Activated CD4-positive, alpha-beta T cell treated with anti-CD3 and anti-CD28 coated beads for 24 hours (primary cell): Measurements from ENCODE around the gene TXNDC12.
"Not testable (repeated sequence)": the region's sequence is repeated elsewhere in the genome, so short reads cannot be mapped to it uniquely, and the experiment has no call there.

ENCODE experiments used
- DNase-seq, 2 donors: peaks; one replicate each; pipeline ENCODE4 v3.0.0-alpha.2; 2020; ENCODE audit warnings: low read depth in 2 of 2

Gene TXNDC12

GRCh38 chr1:52055066-52055865, at the start of gene TXNDC12:
Gene TXNDC12 (minus strand): TSS chr1:52055191. CDS start chr1:52055096, 95 bp downstream.
- peak; percentile 40 to 53 for DNase-seq

DNA sequence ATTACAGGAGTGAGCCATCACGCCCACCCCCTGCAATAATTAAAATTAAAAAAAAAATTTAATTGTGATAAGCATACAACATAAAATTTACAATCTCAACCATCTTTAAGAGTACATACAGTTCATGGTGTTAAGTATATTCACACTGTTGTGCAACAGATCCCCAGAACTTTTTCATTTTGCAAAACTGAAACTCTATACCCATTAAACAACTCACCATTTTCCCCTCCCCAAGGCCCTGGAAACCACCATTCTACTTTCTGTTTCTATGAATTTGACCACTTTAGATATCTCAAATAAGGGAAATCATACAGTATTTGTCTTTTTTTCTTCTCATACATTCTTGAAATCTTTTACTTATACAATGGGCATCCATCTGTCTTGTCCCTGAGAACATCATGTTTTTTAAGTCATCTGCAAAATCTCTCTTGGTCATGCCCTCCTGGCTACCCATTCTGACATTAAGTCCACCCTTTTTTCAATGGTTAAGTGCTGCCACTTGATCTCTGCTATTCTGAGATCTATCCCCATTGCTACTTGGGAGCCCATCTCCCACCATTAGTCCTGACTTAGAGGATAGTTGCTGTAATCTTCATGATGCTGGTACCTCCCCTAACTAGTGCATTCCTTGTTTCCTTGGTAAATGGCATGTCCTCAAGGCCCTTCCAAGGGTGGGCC, 47.5 kb upstream of the TXNDC12 start:
- no peak for DNase-seq

GRCh38 chr1:52098139-52098871, 43.3 kb upstream of the TXNDC12 start:
- no peak for DNase-seq

- DNase-seq: no peak
Measured at GRCh38 chr1:52096216-52096615, 41.2 kb upstream of the TXNDC12 start.

DNA sequence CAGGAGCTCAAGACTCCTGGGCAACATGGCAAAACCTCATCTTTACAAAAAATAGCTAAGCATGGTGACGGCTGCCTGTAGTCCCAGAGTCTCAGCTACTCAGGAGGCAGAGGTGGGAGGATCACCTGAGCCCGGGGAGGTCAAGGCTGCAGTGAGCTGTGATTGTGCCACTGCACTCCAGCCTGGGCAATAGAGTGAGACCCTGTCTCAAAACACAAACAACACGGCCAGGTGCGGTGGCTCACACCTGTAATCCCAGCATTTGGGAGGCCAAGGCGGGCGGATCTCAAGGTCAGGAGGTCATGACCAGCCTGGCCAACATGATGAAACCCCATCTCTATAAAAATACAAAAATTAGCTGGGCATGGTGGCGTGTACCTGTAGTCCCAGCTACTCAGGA, 39.3 kb upstream of the TXNDC12 start:
- not testable (repeated sequence) for DNase-seq

DNA sequence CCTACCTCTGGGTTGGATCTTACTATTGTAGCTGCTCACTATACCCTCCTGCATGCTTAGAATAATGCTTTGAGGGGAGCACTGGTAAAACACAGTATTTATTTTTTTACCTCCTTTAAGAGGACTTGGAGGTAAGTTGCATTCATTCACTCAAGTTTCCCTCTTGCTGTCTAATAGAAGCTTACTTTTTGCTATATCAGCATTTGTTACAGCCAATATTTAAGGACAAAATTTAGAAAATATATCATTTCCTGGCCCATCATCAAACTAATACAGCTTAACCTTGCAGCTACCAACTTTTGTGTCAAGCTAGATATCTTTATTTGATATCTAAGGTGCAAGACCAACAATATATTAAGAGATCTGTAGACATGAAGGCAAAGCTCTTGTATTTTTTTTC, 32.9 kb upstream of the TXNDC12 start:
- DNase-seq: not testable (repeated sequence)

DNA sequence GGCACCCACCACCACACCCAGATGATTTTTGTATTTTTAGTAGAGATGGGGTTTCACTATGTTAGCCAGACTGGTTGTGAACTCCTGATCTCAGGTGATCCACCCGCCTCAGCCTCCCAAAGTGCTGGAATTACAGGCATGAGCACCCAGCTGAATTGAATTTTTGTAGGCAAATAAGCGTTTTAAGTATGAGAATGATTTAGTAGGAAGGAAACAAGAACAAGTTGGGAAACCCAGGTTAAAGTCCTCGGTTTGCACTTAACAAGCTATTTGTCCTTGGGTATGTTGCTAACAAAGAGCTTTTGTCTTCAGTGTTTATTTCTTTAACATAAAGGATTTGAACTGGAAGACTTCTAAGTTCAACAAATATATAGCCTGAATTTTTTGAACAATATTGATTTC, 25.0 kb upstream of the TXNDC12 start:
- no peak for DNase-seq

DNA sequence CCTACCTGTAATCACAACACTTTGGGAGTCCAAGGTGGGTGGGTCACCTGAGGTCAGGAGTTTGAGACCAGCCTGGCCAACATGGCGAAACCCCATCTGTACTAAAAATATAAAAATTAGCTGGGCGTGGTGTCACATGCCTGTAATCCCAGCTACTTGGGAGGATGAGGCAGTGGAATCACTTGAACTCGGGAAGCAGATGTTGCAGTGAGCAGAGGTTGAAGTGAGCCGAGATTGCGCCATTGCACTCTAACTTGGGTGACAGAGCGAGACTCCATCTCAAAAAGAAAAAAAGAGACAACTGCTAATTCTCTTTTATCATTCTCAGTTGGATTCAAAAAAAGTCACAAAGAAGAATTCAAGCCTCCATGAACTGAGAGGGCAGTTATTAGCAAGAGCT, 22.3 kb upstream of the TXNDC12 start:
- not testable (repeated sequence) for DNase-seq

DNA sequence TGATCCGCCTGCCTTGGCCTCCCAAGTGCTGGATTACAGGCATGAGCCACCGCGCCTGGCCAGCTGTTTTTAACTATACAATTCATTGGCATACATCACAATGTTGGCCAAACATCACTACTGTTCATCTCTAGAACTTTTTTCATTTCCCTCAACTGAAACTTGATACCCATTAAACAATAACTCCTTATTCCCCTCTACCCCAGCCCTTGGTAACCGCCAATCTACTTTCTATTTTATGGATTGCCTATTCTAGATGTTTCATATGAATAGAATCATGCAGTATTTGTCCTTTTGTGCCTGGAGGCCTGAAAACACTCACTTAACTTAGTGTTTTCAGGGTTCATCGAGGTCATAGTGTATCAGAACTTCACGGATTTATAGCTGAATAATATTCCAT, 17.3 kb upstream of the TXNDC12 start:
- no peak for DNase-seq

DNA sequence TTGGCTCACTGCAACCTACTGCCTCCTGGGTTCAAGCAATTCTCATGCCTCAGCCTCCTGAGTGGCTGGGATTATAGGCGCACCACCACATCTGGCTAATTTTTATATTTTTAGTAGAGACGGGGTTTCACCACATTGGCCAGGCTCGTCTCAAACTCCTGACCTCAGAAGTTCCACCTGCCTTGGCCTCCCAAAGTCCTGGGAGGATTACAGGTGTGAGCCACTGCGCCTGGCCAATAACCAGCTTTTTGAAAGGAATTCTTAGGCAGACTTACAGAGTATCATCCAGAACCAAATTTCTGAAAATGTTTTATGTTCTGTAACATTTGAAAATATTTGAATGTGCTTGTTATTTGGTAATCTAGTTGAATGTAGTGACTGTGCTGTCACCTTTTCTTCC, 15.7 kb upstream of the TXNDC12 start:
- no peak for DNase-seq

DNA sequence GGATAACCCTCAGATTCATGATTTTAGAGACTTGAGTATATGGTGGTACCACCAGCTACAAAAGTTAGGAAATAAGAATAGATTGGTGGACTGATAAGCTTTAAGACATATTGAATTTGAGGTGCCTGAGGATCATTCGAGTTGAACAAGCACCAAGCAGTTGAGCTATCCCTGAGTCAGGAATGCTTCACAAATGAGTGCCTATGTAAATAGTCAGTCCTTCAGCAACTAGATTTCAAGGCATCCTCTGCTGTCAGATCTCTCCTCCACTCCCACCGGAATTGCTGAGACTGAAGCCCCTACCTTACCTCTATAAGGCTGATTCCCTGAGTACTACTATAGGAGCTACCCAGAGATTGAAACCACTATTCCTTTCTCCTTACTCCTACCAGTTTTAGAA, 8.2 kb upstream of the TXNDC12 start:
- no peak for DNase-seq

DNA sequence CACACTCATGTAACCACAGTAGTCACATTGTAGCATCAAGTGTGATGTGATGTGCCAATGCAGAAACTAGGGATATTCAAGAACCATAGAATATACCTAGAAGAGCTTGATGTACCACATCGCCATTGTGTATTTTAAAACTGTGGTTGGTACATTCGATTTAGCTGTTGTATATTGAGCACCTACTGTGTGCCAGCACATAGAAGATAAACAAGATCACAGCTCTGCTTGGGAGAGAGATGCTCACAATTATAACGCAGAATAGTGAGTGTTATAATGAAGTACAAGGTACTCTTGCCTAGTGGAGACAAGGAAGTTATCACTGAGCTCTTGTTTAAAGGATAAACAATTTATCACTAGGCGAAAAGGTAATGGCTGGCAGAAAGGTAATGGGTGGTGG, 5.8 kb upstream of the TXNDC12 start:
- DNase-seq: no peak

DNA sequence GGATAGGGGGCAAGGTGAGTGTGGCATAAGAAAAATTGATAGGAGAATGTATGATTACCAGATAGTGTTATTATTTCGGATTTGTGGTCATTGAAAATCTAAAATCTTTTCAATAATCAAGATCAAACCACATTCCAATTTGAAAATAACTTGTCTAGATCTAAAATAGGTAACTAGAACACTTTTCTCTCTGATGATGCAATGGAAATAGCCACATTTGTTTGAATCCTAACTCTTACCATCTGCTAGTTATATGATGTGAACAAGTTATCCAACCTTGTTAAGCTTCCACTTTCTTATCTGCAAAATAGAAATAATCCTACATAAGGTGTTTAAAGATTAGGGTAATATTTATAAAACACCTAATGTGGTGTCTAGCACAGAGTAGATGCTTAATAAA, 4.9 kb upstream of the TXNDC12 start:
- DNase-seq: no peak

DNA sequence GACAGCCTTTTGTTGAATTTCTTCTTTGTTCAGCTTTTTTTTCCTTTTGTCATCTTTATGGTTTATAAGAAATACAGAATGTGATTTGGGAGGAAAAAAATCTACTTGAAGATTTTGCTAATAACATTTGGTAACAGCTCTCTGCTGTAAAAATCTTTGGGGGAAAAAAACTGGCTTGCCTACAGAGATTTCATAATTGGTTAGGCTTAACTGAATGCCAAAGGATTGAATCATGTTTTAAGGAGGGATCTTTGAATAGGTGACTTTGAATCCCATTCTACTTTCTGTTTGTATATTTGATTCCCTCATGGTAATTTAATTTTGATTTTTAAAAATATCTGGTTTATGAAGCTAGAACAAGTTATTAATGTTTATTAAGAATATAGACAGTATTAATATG, 4.3 kb upstream of the TXNDC12 start:
- DNase-seq: no peak

- no peak for DNase-seq
Measured at GRCh38 chr1:52057876-52058415, 3.0 kb upstream of the TXNDC12 start.

GRCh38 chr1:52057255-52057654, 2.3 kb upstream of the TXNDC12 start:
- DNase-seq: no peak

- DNase-seq: no peak
Measured at GRCh38 chr1:52056937-52057231, 1.9 kb upstream of the TXNDC12 start.

GRCh38 chr1:52056163-52056936, 1.4 kb upstream of the TXNDC12 start, which contains the start of gene BTF3L4:
Gene BTF3L4 (plus strand): TSS chr1:52056295. CDS start chr1:52059848, 3,553 bp downstream.
- DNase-seq: peak; percentile 88 to 89

DNA sequence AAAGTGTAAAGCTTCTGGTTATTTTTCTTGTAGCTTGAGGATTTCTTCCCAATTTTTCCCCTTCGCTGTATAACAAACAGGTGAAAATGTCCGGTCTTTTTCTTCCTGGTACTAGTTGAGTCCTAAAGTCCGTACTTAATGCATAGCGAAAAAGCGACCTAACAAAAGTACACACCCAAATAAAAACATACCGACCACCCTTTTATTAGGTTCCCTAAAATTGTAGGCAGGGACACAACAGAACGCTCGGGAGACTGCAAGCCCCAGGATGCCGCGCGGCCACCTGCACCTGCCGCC, 823 bp upstream of the TXNDC12 start:
- DNase-seq: no peak

GRCh38 chr1:52054496-52055065, 410 bp downstream of the TXNDC12 start:
- DNase-seq: peak in 1 of 2 donors; percentile 0

DNA sequence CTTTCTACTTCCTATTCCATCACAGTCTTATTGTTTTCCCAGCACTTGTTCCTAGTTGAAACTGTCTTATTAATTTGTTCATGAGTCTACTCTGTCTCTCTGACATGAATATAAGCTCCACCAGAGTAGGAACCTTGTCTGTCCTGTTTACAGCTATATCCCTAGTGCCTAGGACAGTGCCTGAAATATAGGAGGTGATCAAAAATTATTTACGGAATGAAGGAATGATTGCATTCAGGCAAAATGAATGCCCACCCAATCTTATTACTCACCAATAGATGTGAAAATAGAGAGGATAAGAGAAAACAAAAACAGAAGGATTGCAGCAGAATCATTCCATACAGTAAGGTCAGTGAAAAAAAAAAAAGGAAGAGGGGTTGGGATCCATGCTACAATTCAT, 1.1 kb downstream of the TXNDC12 start:
- DNase-seq: no peak

- not testable (repeated sequence) for DNase-seq
Measured at GRCh38 chr1:52049337-52049736, 5.7 kb downstream of the TXNDC12 start.
